GM19328 (cell line): ENCODE measurements around the gene PXDN.

Source experiments
- ATAC-seq: cut with Tn5 transposase; IDR thresholded peaks from one replicate; pipeline ENCODE4 v1.9.1; 2021; ENCODE audit warnings: mild to moderate bottlenecking, moderate library complexity; ENCODE audit not compliant: unreplicated experiment

Gene PXDN

GRCh38 chr2:1651121-1652033 is 92.9 kb downstream of the PXDN start:
- ATAC-seq, result no peak

- no peak for ATAC-seq
Observed at GRCh38 chr2:1650085-1650872, 94.0 kb downstream of the PXDN start.

- no peak for ATAC-seq
Observed at GRCh38 chr2:1649103-1650084, 94.9 kb downstream of the PXDN start.

- ATAC-seq, result no peak
Observed at GRCh38 chr2:1648241-1649102, 95.8 kb downstream of the PXDN start.

- no peak for ATAC-seq
Observed at GRCh38 chr2:1647417-1648240, 96.7 kb downstream of the PXDN start.

- ATAC-seq, result no peak
Observed at GRCh38 chr2:1645761-1646476, 98.4 kb downstream of the PXDN start.

GRCh38 chr2:1644427-1644826 is 99.9 kb downstream of the PXDN start:
- no peak for ATAC-seq

- ATAC-seq, result no peak
Observed at GRCh38 chr2:1642993-1643619, 101.2 kb downstream of the PXDN start.

GRCh38 chr2:1642066-1642861 is 102.1 kb downstream of the PXDN start:
- ATAC-seq, result no peak

GRCh38 chr2:1641523-1641922 is 102.8 kb downstream of the PXDN start:
- ATAC-seq, result no peak

- no peak for ATAC-seq
Observed at GRCh38 chr2:1640301-1641135, 103.8 kb downstream of the PXDN start.

- no peak for ATAC-seq
Observed at GRCh38 chr2:1639086-1639858, 105.0 kb downstream of the PXDN start.

- ATAC-seq, result no peak
Observed at GRCh38 chr2:1638281-1638860, 105.9 kb downstream of the PXDN start.

- ATAC-seq, result no peak
Observed at GRCh38 chr2:1636791-1637415, 107.4 kb downstream of the PXDN start.

GRCh38 chr2:1635823-1636222 is 108.5 kb downstream of the PXDN start:
- no peak for ATAC-seq
